ENCODE data around the gene PCED1A. TPM values are rescaled to one million over a fixed set of nuclear protein-coding genes. Genes with fewer than 3 reads are reported as not detected.

The PCED1A gene
- polyA plus RNA-seq, 1 experiment, result 17.5 TPM

- H3K4me3 ChIP-seq (ENCODE audit: low read depth, low read length), result no peak overlapping the region
- CTCF ChIA-PET, result no interaction called here
- H3K9me3 ChIP-seq (ENCODE audit: control insufficient read depth, insufficient read depth, low read length), result peaks cover 3% of the 10 kb centered on the region; the same call in 1 of the 2 replicates
- DNase-seq (ENCODE audit: low read depth, low spot score), result no peak
- no peak for TF ChIP-seq CTCF (IDR thresholded peaks at IDR 0.05; ENCODE audit: low read depth, low read length)
- no peak overlapping the region for H3K27ac ChIP-seq (ENCODE audit: low read depth, low read length)
- H3K27me3 ChIP-seq (ENCODE audit: control insufficient read depth, insufficient read depth, low read length), result no peaks in the 10 kb centered on the region
- POLR2A ChIA-PET, result interaction anchor here (0.6 kb wide), 1 partner anchor 19 kb away, joined by 4 read pairs; no protein-coding TSS in a partner anchor
Observed at GRCh38 chr20:2837221-2837960, 3.1 kb downstream of the PCED1A start.

GRCh38 chr20:2836035-2836434, 4.4 kb downstream of the PCED1A start:
- no peak for DNase-seq (ENCODE audit: low read depth, low spot score)
- POLR2A ChIA-PET, result interaction anchor here (0.7 kb wide), 1 partner anchor 377 kb away, joined by 4 read pairs; no protein-coding TSS in a partner anchor
- no peak overlapping the region for H3K4me3 ChIP-seq (ENCODE audit: low read depth, low read length)
- no peaks in the 10 kb centered on the region for H3K27me3 ChIP-seq (ENCODE audit: control insufficient read depth, insufficient read depth, low read length)
- H3K9me3 ChIP-seq (ENCODE audit: control insufficient read depth, insufficient read depth, low read length), result peaks cover 3% of the 10 kb centered on the region; the same call in 1 of the 2 replicates
- no peak overlapping the region for H3K27ac ChIP-seq (ENCODE audit: low read depth, low read length)
- TF ChIP-seq CTCF (IDR thresholded peaks at IDR 0.05; ENCODE audit: low read depth, low read length), result no peak
- CTCF ChIA-PET, result no interaction called here

GRCh38 chr20:2835331-2835796, 5.1 kb downstream of the PCED1A start:
- no peak for TF ChIP-seq CTCF (IDR thresholded peaks at IDR 0.05; ENCODE audit: low read depth, low read length)
- Histone ChIP-seq H3K27ac (ENCODE audit: low read depth, low read length) (no peak overlapping the region), H3K9me3 (ENCODE audit: control insufficient read depth, insufficient read depth, low read length) (peaks cover 3% of the 10 kb centered on the region; the same call in 1 of the 2 replicates), H3K4me3 (ENCODE audit: low read depth, low read length) (no peak overlapping the region), H3K27me3 (ENCODE audit: control insufficient read depth, insufficient read depth, low read length) (no peaks in the 10 kb centered on the region)
- ChIA-PET CTCF (interaction anchor here (3.1 kb wide), 1 partner anchor 17 kb away, joined by 10 read pairs; no protein-coding TSS in a partner anchor), POLR2A (interaction anchor here (0.7 kb wide), 1 partner anchor 377 kb away, joined by 4 read pairs; no protein-coding TSS in a partner anchor)
- DNase-seq (ENCODE audit: low read depth, low spot score), result no peak

- TF ChIP-seq CTCF (IDR thresholded peaks at IDR 0.05; ENCODE audit: low read depth, low read length), result no peak
- CTCF ChIA-PET, result interaction anchor here (3.1 kb wide), 1 partner anchor 17 kb away, joined by 10 read pairs; no protein-coding TSS in a partner anchor
Observed at GRCh38 chr20:2834401-2835110, 5.9 kb downstream of the PCED1A start.

More at GRCh38 chr20:2834401-2835110, 5.9 kb downstream of the PCED1A start:
- no peak overlapping the region for H3K27ac ChIP-seq (ENCODE audit: low read depth, low read length)
- H3K4me3 ChIP-seq (ENCODE audit: low read depth, low read length), result no peak overlapping the region
- POLR2A ChIA-PET, result no interaction called here
- no peaks in the 10 kb centered on the region for H3K27me3 ChIP-seq (ENCODE audit: control insufficient read depth, insufficient read depth, low read length)
- no peaks in the 10 kb centered on the region; the same call in 1 of the 2 replicates for H3K9me3 ChIP-seq (ENCODE audit: control insufficient read depth, insufficient read depth, low read length)
- DNase-seq (ENCODE audit: low read depth, low spot score), result no peak

Measured in AG04450 (cell line).